ENCODE data around the gene PLA2G7.
"Not testable (repeated sequence)": the region's sequence is repeated elsewhere in the genome, so short reads cannot be mapped to it uniquely, and the experiment has no call there.

The PLA2G7 gene

GRCh38 chr6:46748940-46749503 lies 13.8 kb upstream of the PLA2G7 start:
- no peak for DNase-seq (ENCODE audit: low read depth)

- no peak for DNase-seq (ENCODE audit: low read depth)
Observed at GRCh38 chr6:46746696-46747095, 11.5 kb upstream of the PLA2G7 start, which contains the start of gene ANKRD66. TSS of gene ANKRD66 (plus strand) at chr6:46746933. CDS start at chr6:46751949, 5,016 bp downstream.

GRCh38 chr6:46745973-46746372 lies 10.8 kb upstream of the PLA2G7 start:
- DNase-seq (ENCODE audit: low read depth) = no peak

- DNase-seq (ENCODE audit: low read depth) = not testable (repeated sequence)
Observed at GRCh38 chr6:46744159-46744725, 9.1 kb upstream of the PLA2G7 start.

GRCh38 chr6:46743425-46744158 lies 8.4 kb upstream of the PLA2G7 start:
- DNase-seq (ENCODE audit: low read depth) = no peak

- DNase-seq (ENCODE audit: low read depth) = no peak
Observed at GRCh38 chr6:46741910-46742309, 6.7 kb upstream of the PLA2G7 start.

GRCh38 chr6:46741482-46741881 lies 6.3 kb upstream of the PLA2G7 start:
- DNase-seq (ENCODE audit: low read depth) = no peak

- DNase-seq (ENCODE audit: low read depth) = no peak
Observed at GRCh38 chr6:46736906-46737305, 1.7 kb upstream of the PLA2G7 start.

GRCh38 chr6:46735720-46736031 lies 501 bp upstream of the PLA2G7 start:
- no peak for DNase-seq (ENCODE audit: low read depth)

- no peak for DNase-seq (ENCODE audit: low read depth)
Observed at GRCh38 chr6:46733341-46733801, 1.8 kb downstream of the PLA2G7 start.

GRCh38 chr6:46730921-46731461 lies 4.2 kb downstream of the PLA2G7 start:
- no peak for DNase-seq (ENCODE audit: low read depth)

GRCh38 chr6:46729787-46730326 lies 5.3 kb downstream of the PLA2G7 start:
- no peak for DNase-seq (ENCODE audit: low read depth)

- DNase-seq (ENCODE audit: low read depth) = no peak
Observed at GRCh38 chr6:46720401-46720800, 14.8 kb downstream of the PLA2G7 start.

GRCh38 chr6:46719099-46719498 lies 16.1 kb downstream of the PLA2G7 start:
- no peak for DNase-seq (ENCODE audit: low read depth)

- no peak for DNase-seq (ENCODE audit: low read depth)
Observed at GRCh38 chr6:46715141-46715540, 20.0 kb downstream of the PLA2G7 start.

- DNase-seq (ENCODE audit: low read depth) = no peak
Observed at GRCh38 chr6:46711491-46711890, 23.7 kb downstream of the PLA2G7 start.

- no peak for DNase-seq (ENCODE audit: low read depth)
Observed at GRCh38 chr6:46706464-46706863, 28.7 kb downstream of the PLA2G7 start.

- no peak for DNase-seq (ENCODE audit: low read depth)
Observed at GRCh38 chr6:46704562-46704961, 30.6 kb downstream of the PLA2G7 start.

- no peak for DNase-seq (ENCODE audit: low read depth)
Observed at GRCh38 chr6:46699970-46700369, 35.2 kb downstream of the PLA2G7 start.

GRCh38 chr6:46690911-46691451 lies 44.2 kb downstream of the PLA2G7 start:
- no peak for DNase-seq (ENCODE audit: low read depth)

GRCh38 chr6:46690141-46690755 lies 44.9 kb downstream of the PLA2G7 start:
- no peak for DNase-seq (ENCODE audit: low read depth)

GRCh38 chr6:46689657-46690056 lies 45.5 kb downstream of the PLA2G7 start:
- no peak for DNase-seq (ENCODE audit: low read depth)
